HEK293T (cell line): ENCODE data around the gene CYP4F2.
"Not testable (repeated sequence)": the region's sequence is repeated elsewhere in the genome, so short reads cannot be mapped to it uniquely, and the experiment has no call there.

ENCODE experiments used
- CTCF ChIA-PET: fragments of 350-600 bp; formaldehyde crosslinking; extraction: SDS; loops from one replicate; lab custom pipeline; 2021; ENCODE audit warnings: antibody characterized with exemption, inconsistent platforms; lab: Yijun Ruan, JAX
- POLR2A ChIA-PET: fragments of 350-600 bp; formaldehyde crosslinking; extraction: SDS; loops from one replicate; lab custom pipeline; 2020; ENCODE audit warnings: antibody characterized with exemption, inconsistent platforms; lab: Yijun Ruan, JAX
- DNase-seq: peaks from one replicate; pipeline ENCODE4 v3.0.0; 2012; ENCODE audit warnings: mixed read lengths; ENCODE audit errors: extremely low spot score
- ARNT ChIP-seq: fragments of 450-650 bp; IDR thresholded peaks from 2 replicates; pipeline ENCODE4 v1.6.1; 2017; ENCODE audit warnings: mild to moderate bottlenecking
- BHLHE40 ChIP-seq: fragments of 450-650 bp; IDR thresholded peaks from 2 replicates; pipeline ENCODE4 v1.6.1; 2016; ENCODE audit warnings: mild to moderate bottlenecking, moderate library complexity, borderline replicate concordance
- CTBP1 ChIP-seq: fragments of 450-650 bp; IDR thresholded peaks from 2 replicates; pipeline ENCODE4 v1.6.1; 2016; ENCODE audit warnings: borderline replicate concordance
- ELF4 ChIP-seq: fragments of 450-650 bp; IDR thresholded peaks from 2 replicates; pipeline ENCODE4 v1.6.1; 2017; ENCODE audit warnings: antibody characterized with exemption
- FOXA1 ChIP-seq: fragments of 450-650 bp; IDR thresholded peaks from 2 replicates; pipeline ENCODE4 v1.6.1; 2016; ENCODE audit warnings: mild to moderate bottlenecking
- FOXK2 ChIP-seq: fragments of 450-650 bp; IDR thresholded peaks from 2 replicates; pipeline ENCODE4 v1.6.1; 2016; ENCODE audit warnings: mild to moderate bottlenecking
- FOXM1 ChIP-seq: fragments of 450-650 bp; IDR thresholded peaks from 2 replicates; pipeline ENCODE4 v1.6.1; 2017; ENCODE audit warnings: mild to moderate bottlenecking, borderline replicate concordance
- HDGF ChIP-seq: fragments of 450-650 bp; IDR thresholded peaks from 2 replicates; pipeline ENCODE4 v1.6.1; 2017; ENCODE audit warnings: antibody characterized with exemption, borderline replicate concordance
- L3MBTL2 ChIP-seq: fragments of 450-650 bp; conservative IDR thresholded peaks from 2 replicates; pipeline ENCODE4 v1.6.1; 2016; ENCODE audit warnings: mild to moderate bottlenecking
- LEF1 ChIP-seq: fragments of 450-650 bp; IDR thresholded peaks from 2 replicates; pipeline ENCODE4 v1.6.1; 2017; ENCODE audit warnings: mild to moderate bottlenecking, borderline replicate concordance
- NFRKB ChIP-seq: fragments of 450-650 bp; IDR thresholded peaks from 2 replicates; pipeline ENCODE4 v1.6.1; 2016; ENCODE audit warnings: mild to moderate bottlenecking, moderate library complexity
- PKNOX1 ChIP-seq: fragments of 450-650 bp; IDR thresholded peaks from 2 replicates; pipeline ENCODE4 v1.6.1; 2016
- SP1 ChIP-seq: fragments of 450-650 bp; IDR thresholded peaks from 2 replicates; pipeline ENCODE4 v1.6.1; 2017
- SUZ12 ChIP-seq: fragments of 450-650 bp; IDR thresholded peaks from 2 replicates; pipeline ENCODE4 v1.6.1; 2016; ENCODE audit warnings: mild to moderate bottlenecking
- TARDBP ChIP-seq: fragments of 450-650 bp; IDR thresholded peaks from 2 replicates; pipeline ENCODE4 v1.6.1; 2016
- ZNF384 ChIP-seq: fragments of 450-650 bp; IDR thresholded peaks from 2 replicates; pipeline ENCODE4 v1.6.1; 2016

The CYP4F2 gene

DNA sequence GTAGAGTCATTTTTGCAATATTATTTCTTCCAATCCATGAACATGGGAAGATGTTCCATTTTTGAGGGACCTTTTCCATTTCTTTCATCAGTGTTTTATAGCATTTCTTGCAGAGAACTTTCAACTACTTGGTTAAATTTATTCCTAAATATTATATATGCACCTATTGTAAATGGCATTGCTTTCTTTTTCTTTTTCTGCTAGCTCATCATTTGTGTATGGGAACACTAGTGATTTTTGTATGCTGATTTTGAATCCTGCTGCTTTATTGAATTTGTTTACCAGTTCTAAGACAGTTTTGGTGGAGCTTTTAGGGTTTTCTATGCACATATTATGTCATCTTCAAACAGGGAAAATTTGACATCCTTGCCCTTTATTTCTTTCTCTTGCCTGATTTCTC is 7.2 kb upstream of the CYP4F2 start:
- POLR2A ChIA-PET: no interaction called here
- no peak for DNase-seq
- CTCF ChIA-PET: no interaction called here
- TF ChIP-seq ZNF384: no peak
- no peak for TF ChIP-seq PKNOX1
- TF ChIP-seq ARNT: no peak
- no peak for TF ChIP-seq TARDBP
- no peak for TF ChIP-seq FOXM1
- no peak for TF ChIP-seq FOXA1
- TF ChIP-seq LEF1: no peak
- no peak for TF ChIP-seq CTBP1
- no peak for TF ChIP-seq SP1
- no peak for TF ChIP-seq L3MBTL2
- no peak for TF ChIP-seq ELF4
- TF ChIP-seq NFRKB: no peak

DNA sequence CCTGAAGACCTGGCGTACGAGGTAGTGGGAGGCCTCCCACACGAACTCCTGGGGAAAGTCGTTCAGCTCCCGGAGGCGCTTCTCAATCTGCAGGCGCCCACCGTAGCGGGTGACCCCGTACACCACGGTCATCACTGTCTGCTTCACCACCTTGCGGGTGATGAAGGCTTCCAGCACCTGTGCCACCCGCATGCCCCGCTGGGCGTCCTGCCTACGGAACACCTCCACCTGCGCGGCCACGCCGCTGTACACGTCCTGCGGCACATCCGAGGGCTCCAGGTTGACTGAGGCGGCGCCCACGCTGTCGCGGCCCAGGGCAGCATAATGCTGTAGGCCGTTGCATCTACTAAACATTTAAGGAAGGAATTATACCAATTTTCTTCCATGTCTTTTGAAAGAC is 5.0 kb upstream of the CYP4F2 start:
- POLR2A ChIA-PET, CTCF ChIA-PET, DNase-seq: not testable (repeated sequence)

GRCh38 chr19:15902254-15902653 is 4.4 kb upstream of the CYP4F2 start:
- DNase-seq: no peak
- POLR2A ChIA-PET: no interaction called here
- CTCF ChIA-PET: no interaction called here
- TF ChIP-seq BHLHE40 (no peak), NFRKB (no peak), L3MBTL2 (no peak), FOXK2 (no peak), SP1 (no peak), CTBP1 (no peak), PKNOX1 (no peak), FOXA1 (no peak), HDGF (no peak), FOXM1 (no peak), ELF4 (no peak), TARDBP (no peak), ARNT (no peak), SUZ12 (no peak), LEF1 (no peak), ZNF384 (no peak)

GRCh38 chr19:15900504-15900903 is 2.6 kb upstream of the CYP4F2 start:
- no peak for DNase-seq
- no peak for TF ChIP-seq FOXA1
- no peak for TF ChIP-seq L3MBTL2
- TF ChIP-seq BHLHE40: no peak
- POLR2A ChIA-PET: no interaction called here
- CTCF ChIA-PET: no interaction called here

- POLR2A ChIA-PET, DNase-seq, CTCF ChIA-PET: not testable (repeated sequence)
Observed at GRCh38 chr19:15900032-15900431, 2.2 kb upstream of the CYP4F2 start.

GRCh38 chr19:15899561-15899960 is 1.7 kb upstream of the CYP4F2 start:
- CTCF ChIA-PET, DNase-seq, POLR2A ChIA-PET: not testable (repeated sequence)

- POLR2A ChIA-PET: no interaction called here
- TF ChIP-seq BHLHE40: no peak
Observed at GRCh38 chr19:15897026-15897737, 692 bp downstream of the CYP4F2 start.

DNA sequence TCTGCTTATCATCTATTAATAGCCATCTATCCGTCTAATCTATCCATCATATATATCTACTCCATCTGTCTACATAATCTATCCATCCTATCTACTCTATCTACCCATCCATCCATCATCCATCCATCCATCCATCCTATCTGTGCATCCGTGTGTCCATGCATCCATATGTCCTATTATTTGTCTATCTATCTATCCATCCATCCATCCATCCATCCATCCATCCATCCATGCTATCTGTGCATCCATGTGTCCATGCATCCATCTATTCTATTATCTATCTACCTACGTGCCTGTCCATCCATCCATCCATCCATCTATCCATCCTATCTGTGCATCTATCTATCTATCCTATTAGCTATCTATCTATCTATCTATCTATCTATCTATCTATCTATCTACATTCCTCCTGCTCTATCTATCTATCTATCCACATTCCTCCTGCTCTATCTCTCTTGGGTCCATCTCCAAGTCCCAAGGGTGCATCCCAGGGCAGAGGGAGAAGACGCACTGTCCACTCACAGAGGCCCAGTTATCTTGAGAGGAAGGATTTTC is 1.9 kb downstream of the CYP4F2 start:
- TF ChIP-seq ZNF384 (no peak), CTBP1 (no peak), FOXM1 (no peak), FOXA1 (no peak), FOXK2 (no peak), ARNT (no peak), PKNOX1 (no peak), LEF1 (no peak), TARDBP (no peak)
- DNase-seq: no peak
- ChIA-PET CTCF (no interaction called here), POLR2A (no interaction called here)

More at GRCh38 chr19:15897026-15897737, 692 bp downstream of the CYP4F2 start:
- CTCF ChIA-PET: no interaction called here
- DNase-seq: no peak
